ENCODE results near the gene LRP1.

DNA sequence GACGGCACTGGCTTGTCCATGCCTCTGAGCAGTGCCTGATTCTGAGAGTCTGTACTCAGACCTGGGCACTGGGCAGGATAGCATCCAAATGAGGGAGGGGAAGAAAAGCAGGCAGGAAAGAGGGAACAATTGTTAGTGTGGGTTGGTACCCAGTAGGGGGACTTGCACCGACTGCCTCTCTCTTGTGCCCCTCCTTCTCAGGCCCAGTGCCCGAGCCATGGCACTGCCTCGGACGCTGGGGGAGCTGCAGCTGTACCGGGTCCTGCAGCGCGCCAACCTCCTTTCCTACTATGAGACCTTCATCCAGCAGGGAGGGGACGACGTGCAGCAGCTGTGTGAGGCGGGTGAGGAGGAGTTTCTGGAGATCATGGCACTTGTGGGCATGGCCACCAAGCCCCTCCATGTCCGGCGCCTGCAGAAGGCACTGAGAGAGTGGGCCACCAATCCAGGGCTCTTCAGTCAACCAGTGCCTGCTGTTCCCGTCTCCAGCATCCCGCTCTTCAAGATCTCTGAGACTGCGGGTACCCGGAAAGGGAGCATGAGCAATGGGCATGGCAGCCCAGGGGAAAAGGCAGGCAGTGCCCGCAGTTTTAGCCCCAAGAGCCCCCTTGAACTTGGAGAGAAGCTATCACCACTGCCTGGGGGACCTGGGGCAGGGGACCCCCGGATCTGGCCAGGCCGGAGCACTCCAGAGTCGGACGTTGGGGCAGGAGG is 37.2 kb upstream of the LRP1 start:
- TF ChIP-seq, protein P1, sequence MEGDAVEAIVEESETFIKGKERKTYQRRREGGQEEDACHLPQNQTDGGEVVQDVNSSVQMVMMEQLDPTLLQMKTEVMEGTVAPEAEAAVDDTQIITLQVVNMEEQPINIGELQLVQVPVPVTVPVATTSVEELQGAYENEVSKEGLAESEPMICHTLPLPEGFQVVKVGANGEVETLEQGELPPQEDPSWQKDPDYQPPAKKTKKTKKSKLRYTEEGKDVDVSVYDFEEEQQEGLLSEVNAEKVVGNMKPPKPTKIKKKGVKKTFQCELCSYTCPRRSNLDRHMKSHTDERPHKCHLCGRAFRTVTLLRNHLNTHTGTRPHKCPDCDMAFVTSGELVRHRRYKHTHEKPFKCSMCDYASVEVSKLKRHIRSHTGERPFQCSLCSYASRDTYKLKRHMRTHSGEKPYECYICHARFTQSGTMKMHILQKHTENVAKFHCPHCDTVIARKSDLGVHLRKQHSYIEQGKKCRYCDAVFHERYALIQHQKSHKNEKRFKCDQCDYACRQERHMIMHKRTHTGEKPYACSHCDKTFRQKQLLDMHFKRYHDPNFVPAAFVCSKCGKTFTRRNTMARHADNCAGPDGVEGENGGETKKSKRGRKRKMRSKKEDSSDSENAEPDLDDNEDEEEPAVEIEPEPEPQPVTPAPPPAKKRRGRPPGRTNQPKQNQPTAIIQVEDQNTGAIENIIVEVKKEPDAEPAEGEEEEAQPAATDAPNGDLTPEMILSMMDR (IDR thresholded peaks at IDR 0.05; ENCODE audit: low read length): no peak
- TF ChIP-seq EZH2phosphoT487 (IDR thresholded peaks at IDR 0.05; ENCODE audit: low read length): no peak

Measured in MM.1S (cell line).